HG02970 (cell line): ENCODE data around the gene CCDC63.

Experiments used
- ATAC-seq: cut with Tn5 transposase; IDR thresholded peaks from one replicate; pipeline ENCODE4 v1.9.1; 2021; ENCODE audit warnings: mild to moderate bottlenecking, moderate library complexity, moderate number of reproducible peaks; ENCODE audit not compliant: unreplicated experiment, low FRiP score

CCDC63 gene

DNA sequence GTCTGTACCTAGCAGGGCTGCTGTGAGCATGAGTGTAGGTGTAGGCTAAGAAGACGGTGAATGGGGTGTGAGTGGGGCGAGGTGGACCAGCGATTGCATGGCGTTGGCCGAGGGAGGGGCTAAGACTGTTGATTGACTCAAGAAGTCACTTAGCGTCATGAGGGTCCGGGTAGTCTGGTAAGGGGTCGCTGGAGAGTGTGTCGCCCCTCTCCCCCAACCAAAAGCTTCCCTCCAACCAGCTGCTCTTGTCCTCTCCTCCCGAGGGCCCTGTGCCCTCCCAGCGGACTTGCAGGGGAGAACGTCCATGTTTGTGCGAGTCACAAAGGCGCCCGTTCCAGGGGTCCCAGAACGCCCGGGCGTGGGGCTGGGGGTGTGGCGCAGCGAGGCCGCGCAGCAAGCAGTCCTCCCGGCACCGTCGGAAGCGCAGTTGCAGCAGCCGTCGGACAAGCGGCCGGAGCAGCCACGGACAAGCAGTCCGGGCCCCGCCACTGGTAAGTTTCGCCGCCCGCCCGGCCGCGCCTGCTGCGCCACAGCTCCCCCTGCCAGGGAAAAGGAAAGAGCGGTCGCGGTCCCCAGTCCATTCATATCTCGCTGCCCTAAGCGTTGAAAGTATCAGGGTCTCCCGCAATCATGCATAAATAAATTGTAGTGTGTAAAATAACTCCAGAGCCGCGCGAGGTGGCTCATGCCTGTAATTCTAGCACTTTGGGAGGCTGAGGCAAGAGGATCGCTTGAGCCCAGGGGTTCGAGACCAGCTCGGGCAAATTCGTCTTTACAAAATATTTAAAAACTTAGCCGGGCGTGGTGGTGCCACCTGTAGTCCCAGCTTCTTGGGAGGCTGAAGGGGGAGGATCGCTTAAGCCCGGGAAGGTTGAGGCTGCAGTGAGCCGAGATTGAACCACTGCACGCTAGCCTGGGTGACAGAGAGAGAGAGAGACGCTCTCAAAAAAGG is at the start of gene CCDC63:
Gene CCDC63, plus strand, starts transcription at position 373 of the 952 bp plus-strand sequence. CDS start 5,968 bp downstream, outside the sequence.
- ATAC-seq, result no peak

DNA sequence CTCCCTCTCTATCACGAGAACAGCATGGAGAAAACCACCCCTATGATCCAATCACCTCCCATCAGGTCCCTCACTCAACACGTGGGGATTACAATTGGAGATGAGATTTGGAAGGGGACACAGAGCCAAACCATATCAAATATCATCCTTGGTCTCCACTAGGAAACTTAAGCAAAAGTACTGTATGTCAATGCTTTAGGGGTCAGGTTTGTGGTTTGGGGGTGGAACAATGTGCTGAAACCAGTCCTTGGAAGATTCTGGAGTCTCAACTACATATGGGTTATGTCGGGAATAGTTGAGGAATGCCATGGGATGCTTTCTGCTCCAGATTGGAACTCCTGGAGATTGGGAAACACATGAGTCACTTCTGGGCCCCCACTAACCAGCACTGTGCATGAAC is 48.3 kb upstream of the CCDC63 start:
- no peak for ATAC-seq

DNA sequence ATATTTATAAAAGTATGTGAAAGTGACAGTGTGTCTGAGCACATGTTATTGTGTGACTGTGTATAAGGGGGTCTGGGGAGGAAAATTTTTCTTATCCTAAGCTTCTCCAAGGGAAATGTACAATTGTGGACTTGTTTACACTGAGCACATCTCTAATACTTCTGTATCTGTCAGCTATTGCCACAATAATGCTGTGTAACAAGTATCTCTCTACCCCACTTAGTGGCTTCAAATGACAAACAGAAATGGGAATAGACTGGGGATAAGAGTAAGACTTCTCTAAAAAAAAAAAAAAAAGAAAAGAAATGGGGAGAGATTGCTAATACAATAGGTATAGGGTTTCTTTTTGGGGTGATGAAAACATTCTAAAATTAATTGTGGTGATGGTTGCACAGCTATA is 44.3 kb upstream of the CCDC63 start:
- no peak for ATAC-seq

- no peak for ATAC-seq
Measured at GRCh38 chr12:110804406-110804805, 42.4 kb upstream of the CCDC63 start.

DNA sequence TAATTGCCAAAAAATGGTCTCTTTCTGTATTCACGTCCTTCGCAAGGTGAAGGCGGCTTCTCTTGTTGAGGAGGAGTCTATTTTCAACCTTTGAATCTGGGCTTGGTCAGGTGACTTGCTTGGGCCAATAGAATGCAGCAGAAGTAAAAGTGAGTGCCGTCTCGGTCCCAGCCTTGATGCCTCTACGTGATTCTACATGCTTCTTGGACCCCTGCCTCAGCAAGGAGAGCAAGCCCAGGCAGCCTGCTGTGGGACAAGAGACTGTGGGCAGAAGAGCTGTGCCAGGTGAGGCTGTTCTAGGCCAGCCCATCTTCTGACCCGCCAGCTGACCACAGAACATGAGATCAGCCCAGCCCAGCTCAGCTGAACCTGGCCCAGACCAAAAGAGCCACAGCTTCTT is 39.1 kb upstream of the CCDC63 start:
- ATAC-seq, result no peak

- ATAC-seq, result no peak
Measured at GRCh38 chr12:110809149-110809548, 37.6 kb upstream of the CCDC63 start.

DNA sequence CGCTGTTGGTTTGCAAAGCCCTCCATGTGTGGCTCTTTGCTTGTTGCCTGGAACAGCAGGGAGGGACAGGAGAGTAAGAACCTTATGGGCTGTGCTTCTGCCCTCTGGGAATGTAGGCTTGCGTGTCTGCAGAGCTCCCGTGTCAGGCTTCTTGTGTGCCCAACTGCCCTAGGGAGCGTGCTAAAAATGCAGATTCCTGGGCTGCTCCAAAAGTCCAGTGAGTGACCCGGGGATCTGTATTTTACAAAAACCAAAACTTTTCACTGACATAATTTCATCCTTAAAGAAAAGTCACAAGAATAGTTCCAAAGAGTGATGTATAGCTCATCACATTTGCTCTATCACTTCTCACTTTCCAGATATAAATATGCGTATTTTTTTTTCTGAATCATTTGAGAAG is 34.8 kb upstream of the CCDC63 start:
- no peak for ATAC-seq

DNA sequence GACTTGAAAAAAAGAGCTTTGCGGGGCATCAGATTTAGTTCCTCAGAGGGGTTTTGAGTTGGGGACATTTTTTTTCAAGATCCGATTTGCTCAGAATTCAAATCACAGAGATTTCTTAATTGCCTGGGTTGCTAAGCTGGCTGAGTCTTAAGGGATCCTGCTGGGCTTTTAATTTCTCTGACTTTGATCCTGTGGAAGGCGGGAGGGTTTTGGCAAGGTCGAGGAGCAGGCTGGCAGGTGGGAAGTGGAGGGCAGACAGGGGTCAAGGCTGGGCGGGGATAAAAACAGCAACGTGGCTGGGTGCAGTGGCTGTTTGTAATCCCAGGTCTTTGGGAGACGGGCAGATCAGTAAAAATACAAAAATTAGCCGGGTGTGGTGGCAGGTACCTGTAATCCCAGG is 33.5 kb upstream of the CCDC63 start:
- no peak for ATAC-seq

DNA sequence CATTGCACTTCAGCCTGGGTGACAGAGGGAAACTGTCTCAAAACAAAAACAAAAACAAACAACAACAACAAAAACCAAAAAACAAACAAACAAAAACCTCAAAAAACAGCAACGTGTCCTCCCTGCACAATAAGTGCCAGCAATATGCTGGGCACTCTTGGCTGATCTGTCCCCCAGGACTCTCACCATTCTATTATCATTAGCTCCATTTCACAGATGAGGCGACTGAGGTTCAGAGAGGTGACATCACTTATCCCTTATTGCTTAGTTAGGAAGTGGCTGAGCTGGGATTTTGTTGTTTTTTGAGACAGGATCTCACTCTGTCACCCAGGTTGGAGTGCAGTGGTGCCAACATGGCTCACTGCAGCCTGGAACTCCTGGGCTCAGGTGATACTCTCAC is 33.0 kb upstream of the CCDC63 start:
- ATAC-seq, result no peak

- no peak for ATAC-seq
Measured at GRCh38 chr12:110816248-110816647, 30.5 kb upstream of the CCDC63 start.

DNA sequence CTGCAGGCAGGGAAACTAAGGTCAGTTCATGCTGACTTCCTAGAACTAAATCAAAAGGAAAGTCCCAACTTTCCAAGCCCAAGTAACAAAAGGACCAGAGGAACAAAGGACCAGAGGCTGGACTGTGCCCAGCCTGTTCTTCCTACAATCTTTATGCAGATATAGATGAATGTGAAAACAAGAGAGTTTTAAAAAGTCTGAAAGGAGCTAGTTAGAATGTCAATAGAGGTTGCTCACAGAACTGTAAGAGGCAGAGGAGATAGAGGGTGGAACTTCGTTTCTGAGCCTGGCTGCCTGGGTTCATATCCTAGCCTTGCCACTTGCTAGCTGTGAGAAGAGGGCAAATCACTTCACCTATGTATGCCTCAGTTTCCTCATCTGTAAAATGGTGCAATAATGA is 30.0 kb upstream of the CCDC63 start:
- no peak for ATAC-seq

DNA sequence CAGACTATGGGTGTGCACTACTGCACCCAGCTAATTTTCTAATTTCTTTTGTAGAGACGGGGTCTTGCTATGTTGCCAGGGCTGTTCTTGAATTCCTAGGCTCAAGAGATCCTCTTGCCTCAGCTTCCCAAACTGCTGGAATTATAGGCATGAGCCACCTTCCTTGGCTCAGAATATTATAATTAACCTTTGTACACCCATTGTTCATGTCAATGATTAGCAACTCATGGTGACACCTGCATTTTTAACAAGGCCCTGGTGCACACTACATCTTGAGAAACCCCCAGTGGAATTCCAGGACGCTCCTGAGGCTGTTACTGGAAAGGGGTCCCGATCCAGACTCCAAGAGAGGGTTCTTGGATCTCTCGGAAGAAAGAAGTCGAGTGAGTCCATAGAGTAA is 28.3 kb upstream of the CCDC63 start:
- ATAC-seq, result no peak

DNA sequence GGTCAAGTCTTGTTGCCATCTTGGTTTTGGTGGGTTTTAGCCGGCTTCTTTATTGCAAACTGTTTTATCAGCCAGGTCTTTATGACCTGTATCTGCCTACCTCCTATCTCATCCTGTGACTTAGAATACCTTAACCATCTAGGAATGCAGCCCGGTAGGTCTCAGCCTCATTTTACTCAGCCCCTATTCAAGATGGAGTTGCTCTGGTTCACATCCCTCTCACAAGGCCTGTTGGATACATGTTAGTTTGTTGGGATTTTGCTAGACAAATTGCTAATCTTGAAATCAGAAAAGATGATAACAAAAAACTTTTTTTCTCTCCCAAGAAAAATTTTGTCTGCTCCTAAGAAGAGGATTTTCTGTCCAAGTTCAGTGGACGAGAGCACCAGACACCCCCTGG is 27.6 kb upstream of the CCDC63 start:
- ATAC-seq, result no peak

DNA sequence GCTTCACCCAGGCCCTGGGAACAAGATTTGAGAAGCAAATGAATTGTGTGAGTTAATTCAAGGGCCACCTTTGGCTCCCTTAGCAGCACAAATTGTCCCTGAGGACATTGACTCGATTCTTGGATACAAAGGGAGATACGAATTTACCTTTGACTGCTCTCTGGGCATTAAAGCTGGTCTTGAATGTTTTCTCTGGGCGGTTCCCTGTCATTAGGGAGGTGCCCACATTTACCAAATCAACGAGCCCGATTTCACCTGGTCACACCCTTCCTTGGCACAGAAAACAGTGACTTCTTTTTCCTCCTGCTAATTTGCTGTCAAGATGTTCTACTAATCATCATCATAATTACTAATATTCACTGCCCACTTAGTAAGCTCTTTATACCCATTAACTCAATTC is 27.1 kb upstream of the CCDC63 start:
- ATAC-seq, result no peak

GRCh38 chr12:110821917-110822316 is 24.9 kb upstream of the CCDC63 start:
- no peak for ATAC-seq

DNA sequence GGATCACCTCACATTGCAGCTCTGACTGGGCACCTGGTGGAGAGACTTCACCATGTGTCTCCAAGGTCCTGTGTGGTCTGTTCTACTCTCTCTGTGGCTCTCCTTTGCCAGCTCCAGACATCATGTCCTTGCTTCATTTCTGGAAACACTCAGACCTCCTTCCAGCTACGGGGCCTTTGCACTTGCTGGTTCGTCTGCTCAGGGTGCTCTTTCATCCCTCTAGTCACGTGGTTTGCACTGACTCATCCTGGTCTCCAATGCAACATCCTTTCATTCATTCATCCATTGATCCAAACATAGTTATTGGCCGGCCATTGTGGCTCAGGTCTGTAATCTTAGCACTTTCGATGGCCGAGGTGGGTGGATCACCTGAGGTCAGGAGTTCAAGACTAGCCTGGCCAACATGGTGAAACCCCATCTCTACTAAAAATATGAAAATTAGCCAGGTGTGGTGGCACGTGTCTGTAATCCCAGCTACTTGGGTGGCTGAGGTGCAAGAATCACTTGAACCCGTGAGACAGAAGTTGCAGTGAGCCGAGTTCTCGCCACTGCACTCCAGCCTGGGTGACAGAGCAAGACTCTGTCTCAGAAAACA is 23.9 kb upstream of the CCDC63 start:
- no peak for ATAC-seq

- ATAC-seq, result no peak
Measured at GRCh38 chr12:110824342-110824741, 22.4 kb upstream of the CCDC63 start.

- ATAC-seq, result no peak
Measured at GRCh38 chr12:110825530-110825929, 21.3 kb upstream of the CCDC63 start.

- peak; percentile 60 for ATAC-seq
Measured at GRCh38 chr12:110826592-110827200, 20.1 kb upstream of the CCDC63 start.

- no peak for ATAC-seq
Measured at GRCh38 chr12:110829308-110829707, 17.5 kb upstream of the CCDC63 start.

DNA sequence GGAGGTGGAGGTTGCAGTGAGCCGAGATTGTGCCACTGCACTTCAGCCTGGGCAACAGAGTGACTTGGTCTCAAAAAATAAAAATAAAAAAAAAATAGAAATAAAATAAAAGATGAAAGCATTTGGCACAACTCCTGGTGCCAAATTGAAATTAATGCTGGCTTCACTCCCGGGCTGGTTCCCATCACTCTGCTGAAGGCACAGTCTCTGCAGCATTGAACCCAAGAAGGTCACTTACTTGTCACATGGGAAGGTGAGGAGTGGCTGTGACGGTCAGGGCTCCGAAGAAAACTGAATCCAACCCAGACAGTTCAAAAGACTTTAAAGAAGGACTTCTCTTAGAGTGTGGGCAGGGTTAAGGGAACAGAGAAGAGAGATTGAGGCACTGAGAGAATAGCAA is 10.5 kb upstream of the CCDC63 start:
- no peak for ATAC-seq

- ATAC-seq, result no peak
Measured at GRCh38 chr12:110841007-110841406, 5.8 kb upstream of the CCDC63 start.
